Calu3 (cell line): Measurements from ENCODE around the gene MOXD1. TPM values are rescaled to one million over a fixed set of nuclear protein-coding genes. Genes with fewer than 3 reads are reported as not detected.

Source experiments
- BruUV-seq: library from RNA; stranded (reverse); fragments of 400-500 nt; replicated peaks from 2 replicates; lab custom pipeline; 2021; lab: Mats Ljungman, UMichigan
- CTCF ChIA-PET: fragments of 300-600 bp; sonication (Branson Sonifier 250); formaldehyde crosslinking; loops from one replicate; lab custom pipeline; 2022; ENCODE audit warnings: antibody characterized with exemption; lab: Charles Lee
- DNase-seq: peaks from one replicate; pipeline ENCODE4 v3.0.0; 2022
- H3K27ac Mint-ChIP-seq: one replicate; pipeline ENCODE4 v1.8.0; 2022; ENCODE audit warnings: mixed read lengths; ENCODE audit not compliant: unreplicated experiment
- H3K27me3 Mint-ChIP-seq: one replicate; pipeline ENCODE4 v1.8.0; 2022; ENCODE audit warnings: mixed read lengths; ENCODE audit not compliant: unreplicated experiment
- H3K36me3 Mint-ChIP-seq: one replicate; pipeline ENCODE4 v1.8.0; 2022; ENCODE audit warnings: mild to moderate bottlenecking, moderate library complexity, mixed read lengths; ENCODE audit not compliant: insufficient read depth, unreplicated experiment
- H3K4me1 Mint-ChIP-seq: one replicate; pipeline ENCODE4 v1.8.0; 2022; ENCODE audit warnings: mild to moderate bottlenecking, low read depth, mixed read lengths; ENCODE audit not compliant: unreplicated experiment
- H3K4me3 Mint-ChIP-seq: one replicate; pipeline ENCODE4 v1.8.0; 2022; ENCODE audit warnings: mild to moderate bottlenecking, low read depth, moderate library complexity, mixed read lengths; ENCODE audit not compliant: unreplicated experiment
- H3K9me3 Mint-ChIP-seq: one replicate; pipeline ENCODE4 v1.8.0; 2022; ENCODE audit warnings: low read depth, mixed read lengths; ENCODE audit not compliant: unreplicated experiment
- CTCF ChIP-seq: fragments of 200-600 bp; IDR thresholded peaks from one replicate; pipeline ENCODE4 v1.8.0; 2022; ENCODE audit warnings: antibody characterized with exemption; ENCODE audit not compliant: unreplicated experiment
- intact Hi-C: fragments of 100-400 bp; cut with micrococcal nuclease; formaldehyde crosslinking; loops from one replicate; pipeline ENCODE4 v1.10.0; 2022; ENCODE audit not compliant: unreplicated experiment
- total RNA-seq: library from RNA; stranded (reverse); gene quantifications from 2 replicates; pipeline ENCODE4 v1.2.3, GENCODE V29; 2022

MOXD1 gene
- total RNA-seq, 1 experiment from 2014 or later = 13.6 TPM

GRCh38 chr6:132268209-132268608, 133.1 kb downstream of the MOXD1 start:
- Mint-ChIP-seq H3K27ac (no peak overlapping the region), H3K4me3 (no peak overlapping the region), H3K9me3 (no peaks in the 10 kb centered on the region), H3K27me3 (no peaks in the 10 kb centered on the region), H3K36me3 (no peaks in the 10 kb centered on the region), H3K4me1 (peaks cover 10% of the 10 kb centered on the region)
- no peak for DNase-seq
- no peak for TF ChIP-seq CTCF
- BruUV-seq = no TSS peak
- intact Hi-C loops = loop anchor here (10.0 kb wide), 1 partner anchor 483 kb away; no protein-coding TSS in a partner anchor
- CTCF ChIA-PET = no interaction called here

GRCh38 chr6:132265451-132266097, 135.7 kb downstream of the MOXD1 start:
- CTCF ChIA-PET = no interaction called here
- DNase-seq = no peak
- intact Hi-C loops = loop anchor here (10.0 kb wide), 1 partner anchor 481 kb away; no protein-coding TSS in a partner anchor
- no TSS peak for BruUV-seq
- Mint-ChIP-seq H3K27ac (no peak overlapping the region), H3K36me3 (no peaks in the 10 kb centered on the region), H3K4me1 (peaks cover 2% of the 10 kb centered on the region), H3K27me3 (no peaks in the 10 kb centered on the region), H3K9me3 (no peaks in the 10 kb centered on the region), H3K4me3 (no peak overlapping the region)
- TF ChIP-seq CTCF = no peak

- no TSS peak for BruUV-seq
- Mint-ChIP-seq H3K27me3 (no peaks in the 10 kb centered on the region), H3K4me1 (no peaks in the 10 kb centered on the region), H3K27ac (no peak overlapping the region), H3K4me3 (no peak overlapping the region), H3K9me3 (no peaks in the 10 kb centered on the region), H3K36me3 (no peaks in the 10 kb centered on the region)
- CTCF ChIA-PET = interaction anchor here (0.6 kb wide), 1 partner anchor 97 kb away, joined by 3 read pairs; no protein-coding TSS in a partner anchor
- no peak for DNase-seq
- intact Hi-C loops = loop anchor here (10.0 kb wide), 1 partner anchor 479 kb away; no protein-coding TSS in a partner anchor
- TF ChIP-seq CTCF = no peak
These were observed 137.2 kb downstream of the MOXD1 start for GRCh38 chr6:132264021-132264500.

- no peak overlapping the region for H3K4me3 Mint-ChIP-seq
- TF ChIP-seq CTCF = no peak
- no peak for DNase-seq
- CTCF ChIA-PET = interaction anchor here (0.6 to 2.6 kb wide), 5 partner anchors 10 to 338 kb away, joined by 3 to 10 read pairs (median 6); no protein-coding TSS in a partner anchor
- H3K36me3 Mint-ChIP-seq = no peaks in the 10 kb centered on the region
- H3K4me1 Mint-ChIP-seq = no peaks in the 10 kb centered on the region
- no peaks in the 10 kb centered on the region for H3K27me3 Mint-ChIP-seq
- intact Hi-C loops = loop anchor here (10.0 kb wide), 1 partner anchor 477 kb away; no protein-coding TSS in a partner anchor
- H3K27ac Mint-ChIP-seq = no peak overlapping the region
- no peaks in the 10 kb centered on the region for H3K9me3 Mint-ChIP-seq
- no TSS peak for BruUV-seq
These were observed 139.9 kb downstream of the MOXD1 start for GRCh38 chr6:132261354-132261753.
